HepG2 (cell line): ENCODE data around the gene RABGGTA. TPM values are rescaled to one million over a fixed set of nuclear protein-coding genes. Genes with fewer than 3 reads are reported as not detected.

Experiments used
- MBNL3 ChIP-seq: fragments of 250-450 bp; sonication (Bioruptor Pico); conservative IDR thresholded peaks from 2 replicates; pipeline ENCODE4 v1.8.0; 2022; ENCODE audit warnings: mild to moderate bottlenecking, inconsistent platforms
- NFAT5 ChIP-seq: sonication (generic); formaldehyde crosslinking; IDR thresholded peaks from 2 replicates; pipeline ENCODE4 v1.4.0; 2020; ENCODE audit warnings: missing genetic modification reagents
- NFKBIZ ChIP-seq: IDR thresholded peaks from 2 replicates; pipeline ENCODE4 v1.6.1; 2018; ENCODE audit warnings: missing genetic modification reagents, missing compliant biosample characterization
- REST ChIP-seq, 2 experiments: IDR thresholded peaks; 2 replicates each; pipeline ENCODE4 v1.6.1; 2011 to 2012; ENCODE audit warnings: low read length in 2 of 2, borderline replicate concordance in 1 of 2, low read depth in 1 of 2, mild to moderate bottlenecking in 1 of 2, moderate library complexity in 1 of 2
- SIN3B ChIP-seq: fragments of 150-350 bp; IDR thresholded peaks from 2 replicates; pipeline ENCODE4 v1.6.1; 2014; ENCODE audit warnings: low read length
- SPEN ChIP-seq: sonication (generic); formaldehyde crosslinking; IDR thresholded peaks from 2 replicates; pipeline ENCODE4 v1.5.1; 2020; ENCODE audit warnings: low read depth, mild to moderate bottlenecking, missing genetic modification reagents
- ZNF343 ChIP-seq: sonication (generic); formaldehyde crosslinking; IDR thresholded peaks from 2 replicates; pipeline ENCODE4 v1.4.0; 2020; ENCODE audit warnings: mild to moderate bottlenecking, missing genetic modification reagents
- ZNF552 ChIP-seq: sonication (generic); formaldehyde crosslinking; IDR thresholded peaks from 2 replicates; pipeline ENCODE4 v1.9.0; 2022; ENCODE audit warnings: missing genetic modification reagents, mild to moderate bottlenecking, borderline replicate concordance
- polyA plus RNA-seq, 8 experiments: library from polyadenylated mRNA; depleted of rRNA in 3 of 8; stranded (reverse) in 7 of 8; unstranded in 1 of 8; fragments of >200 nt; fragmentation: Illumina TruSeq in 4 of 8; extraction: Trizol in 4 of 8; gene quantifications; 2 replicates each; pipeline versions ENCODE4 v1.2.1 to v1.2.3, GENCODE V29; 2011 to 2016; ENCODE audit warnings: low read depth in 4 of 8, missing spikeins in 1 of 8, mixed read lengths in 1 of 8; ENCODE audit not compliant: insufficient read depth in 1 of 8
- total RNA-seq, 5 experiments: library from RNA; depleted of rRNA; stranded (reverse); fragments of >200 nt; fragmentation: Illumina TruSeq; extraction: Trizol; gene quantifications; 2 replicates each; pipeline ENCODE4 v1.2.3, GENCODE V29; 2016; ENCODE audit warnings: low read depth in 1 of 5
- TF ChIP-seq, protein P1 (sequence below): sonication (generic); formaldehyde crosslinking; IDR thresholded peaks from 2 replicates; pipeline ENCODE4 v1.4.0; 2020; ENCODE audit warnings: missing genetic modification reagents
- TF ChIP-seq, protein P2 (sequence below): IDR thresholded peaks from 2 replicates; pipeline ENCODE4 v1.4.0; 2020; ENCODE audit warnings: mild to moderate bottlenecking, missing genetic modification reagents
- TF ChIP-seq, protein P3 (sequence below): sonication (generic); formaldehyde crosslinking; IDR thresholded peaks from 2 replicates; pipeline ENCODE4 v1.4.0; 2020; ENCODE audit warnings: missing genetic modification reagents, borderline replicate concordance

RABGGTA gene
- total and polyA plus RNA-seq, 2 of the 13 experiments (the other 11 are each of a cell fraction or from before 2014, with no cell fraction given), result 57.9 to 90.8 TPM

- TF ChIP-seq REST (IDR thresholded peaks at IDR 0.05; ENCODE audit: borderline replicate concordance in 1 of 2, low read depth in 1 of 2, low read length in 2 of 2) (no peak), SPEN (CRISPR knock-in tag) (peak; percentile 99), ZNF343 (peak; percentile 93), NFKBIZ (CRISPR knock-in tag) (peak; percentile 15; the same call in 1 of the 2 replicates), NFAT5 (CRISPR knock-in tag) (peak; percentile 93), SIN3B (peak; percentile 98), MBNL3 (no peak), ZNF552 (CRISPR knock-in tag) (peak; percentile 91)
- TF ChIP-seq, protein P1, sequence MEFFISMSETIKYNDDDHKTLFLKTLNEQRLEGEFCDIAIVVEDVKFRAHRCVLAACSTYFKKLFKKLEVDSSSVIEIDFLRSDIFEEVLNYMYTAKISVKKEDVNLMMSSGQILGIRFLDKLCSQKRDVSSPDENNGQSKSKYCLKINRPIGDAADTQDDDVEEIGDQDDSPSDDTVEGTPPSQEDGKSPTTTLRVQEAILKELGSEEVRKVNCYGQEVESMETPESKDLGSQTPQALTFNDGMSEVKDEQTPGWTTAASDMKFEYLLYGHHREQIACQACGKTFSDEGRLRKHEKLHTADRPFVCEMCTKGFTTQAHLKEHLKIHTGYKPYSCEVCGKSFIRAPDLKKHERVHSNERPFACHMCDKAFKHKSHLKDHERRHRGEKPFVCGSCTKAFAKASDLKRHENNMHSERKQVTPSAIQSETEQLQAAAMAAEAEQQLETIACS (CRISPR knock-in tag), result peak; percentile 61; the same call in 1 of the 2 replicates
- TF ChIP-seq, protein P2, sequence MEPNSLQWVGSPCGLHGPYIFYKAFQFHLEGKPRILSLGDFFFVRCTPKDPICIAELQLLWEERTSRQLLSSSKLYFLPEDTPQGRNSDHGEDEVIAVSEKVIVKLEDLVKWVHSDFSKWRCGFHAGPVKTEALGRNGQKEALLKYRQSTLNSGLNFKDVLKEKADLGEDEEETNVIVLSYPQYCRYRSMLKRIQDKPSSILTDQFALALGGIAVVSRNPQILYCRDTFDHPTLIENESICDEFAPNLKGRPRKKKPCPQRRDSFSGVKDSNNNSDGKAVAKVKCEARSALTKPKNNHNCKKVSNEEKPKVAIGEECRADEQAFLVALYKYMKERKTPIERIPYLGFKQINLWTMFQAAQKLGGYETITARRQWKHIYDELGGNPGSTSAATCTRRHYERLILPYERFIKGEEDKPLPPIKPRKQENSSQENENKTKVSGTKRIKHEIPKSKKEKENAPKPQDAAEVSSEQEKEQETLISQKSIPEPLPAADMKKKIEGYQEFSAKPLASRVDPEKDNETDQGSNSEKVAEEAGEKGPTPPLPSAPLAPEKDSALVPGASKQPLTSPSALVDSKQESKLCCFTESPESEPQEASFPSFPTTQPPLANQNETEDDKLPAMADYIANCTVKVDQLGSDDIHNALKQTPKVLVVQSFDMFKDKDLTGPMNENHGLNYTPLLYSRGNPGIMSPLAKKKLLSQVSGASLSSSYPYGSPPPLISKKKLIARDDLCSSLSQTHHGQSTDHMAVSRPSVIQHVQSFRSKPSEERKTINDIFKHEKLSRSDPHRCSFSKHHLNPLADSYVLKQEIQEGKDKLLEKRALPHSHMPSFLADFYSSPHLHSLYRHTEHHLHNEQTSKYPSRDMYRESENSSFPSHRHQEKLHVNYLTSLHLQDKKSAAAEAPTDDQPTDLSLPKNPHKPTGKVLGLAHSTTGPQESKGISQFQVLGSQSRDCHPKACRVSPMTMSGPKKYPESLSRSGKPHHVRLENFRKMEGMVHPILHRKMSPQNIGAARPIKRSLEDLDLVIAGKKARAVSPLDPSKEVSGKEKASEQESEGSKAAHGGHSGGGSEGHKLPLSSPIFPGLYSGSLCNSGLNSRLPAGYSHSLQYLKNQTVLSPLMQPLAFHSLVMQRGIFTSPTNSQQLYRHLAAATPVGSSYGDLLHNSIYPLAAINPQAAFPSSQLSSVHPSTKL (CRISPR knock-in tag), result peak; percentile 78; the same call in 1 of the 2 replicates
- TF ChIP-seq, protein P3, sequence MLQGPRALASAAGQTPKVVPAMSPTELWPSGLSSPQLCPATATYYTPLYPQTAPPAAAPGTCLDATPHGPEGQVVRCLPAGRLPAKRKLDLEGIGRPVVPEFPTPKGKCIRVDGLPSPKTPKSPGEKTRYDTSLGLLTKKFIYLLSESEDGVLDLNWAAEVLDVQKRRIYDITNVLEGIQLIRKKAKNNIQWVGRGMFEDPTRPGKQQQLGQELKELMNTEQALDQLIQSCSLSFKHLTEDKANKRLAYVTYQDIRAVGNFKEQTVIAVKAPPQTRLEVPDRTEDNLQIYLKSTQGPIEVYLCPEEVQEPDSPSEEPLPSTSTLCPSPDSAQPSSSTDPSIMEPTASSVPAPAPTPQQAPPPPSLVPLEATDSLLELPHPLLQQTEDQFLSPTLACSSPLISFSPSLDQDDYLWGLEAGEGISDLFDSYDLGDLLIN (CRISPR knock-in tag), result peak; percentile 89
These were observed 28.1 kb upstream of the RABGGTA start, which contains the start of the genes DHRS1 and NOP9 (continued) for GRCh38 chr14:24299255-24300191.
